GM19023 (cell line): ENCODE measurements around the gene FAM229A.

Source experiments
- ATAC-seq: cut with Tn5 transposase; IDR thresholded peaks from one replicate; pipeline ENCODE4 v1.9.1; 2021; ENCODE audit warnings: mild to moderate bottlenecking, moderate library complexity; ENCODE audit not compliant: unreplicated experiment

FAM229A gene

GRCh38 chr1:32332290-32333079 is 29.8 kb downstream of the FAM229A start:
- no peak for ATAC-seq

- ATAC-seq = no peak
These were observed 30.7 kb downstream of the FAM229A start for GRCh38 chr1:32331549-32331948.

- ATAC-seq = no peak
These were observed 31.6 kb downstream of the FAM229A start for GRCh38 chr1:32330558-32331151.

- no peak for ATAC-seq
These were observed 32.3 kb downstream of the FAM229A start for GRCh38 chr1:32329931-32330466.

- ATAC-seq = no peak
These were observed 35.1 kb downstream of the FAM229A start for GRCh38 chr1:32327204-32327603.

- ATAC-seq = no peak
These were observed 40.5 kb downstream of the FAM229A start for GRCh38 chr1:32321712-32322291.

- no peak for ATAC-seq
These were observed 44.0 kb downstream of the FAM229A start for GRCh38 chr1:32318127-32318869.

- no peak for ATAC-seq
These were observed 45.4 kb downstream of the FAM229A start for GRCh38 chr1:32316903-32317277.

- ATAC-seq = no peak
These were observed 50.4 kb downstream of the FAM229A start for GRCh38 chr1:32311709-32312393.
